Spleen (tissue), 11 donors: ENCODE measurements around the gene PRSS56. TPM values are rescaled to one million over a fixed set of nuclear protein-coding genes. Genes with fewer than 3 reads are reported as not detected.

ENCODE experiments used
- DNase-seq: peaks from one replicate; pipeline ENCODE4 v3.0.0-alpha.2; 2020
- H3K27ac ChIP-seq, 8 donors: fragments of 200-600 bp; sonication (generic) in 7 of 8; 1 replicate in 4 of 8; 2 replicates in 4 of 8; pipeline versions ENCODE4 v1.5.0 to v1.8.0; 2016 to 2021; ENCODE audit warnings: inconsistent platforms in 4 of 8, mild to moderate bottlenecking in 4 of 8, moderate library complexity in 1 of 8
- H3K27me3 ChIP-seq, 7 donors: fragments of 200-600 bp; sonication (generic) in 6 of 7; replicated peaks in 1 of 7; 1 replicate in 4 of 7; 2 replicates in 3 of 7; pipeline versions ENCODE4 v1.5.0 to v1.8.0; 2016 to 2021; ENCODE audit warnings: inconsistent platforms in 3 of 7, mild to moderate bottlenecking in 1 of 7
- H3K36me3 ChIP-seq, 6 donors: fragments of 200-600 bp; sonication (generic) in 5 of 6; 1 replicate in 4 of 6; 2 replicates in 2 of 6; pipeline versions ENCODE4 v1.5.0 to v1.8.0; 2016 to 2021; ENCODE audit warnings: inconsistent platforms in 2 of 6
- H3K4me1 ChIP-seq, 6 donors: fragments of 200-600 bp; sonication (generic) in 5 of 6; 1 replicate in 3 of 6; 2 replicates in 3 of 6; pipeline versions ENCODE4 v1.5.0 to v1.8.0; 2016 to 2021; ENCODE audit warnings: inconsistent platforms in 3 of 6
- H3K4me3 ChIP-seq, 8 donors: fragments of 200-600 bp; sonication (generic) in 7 of 8; 1 replicate in 4 of 8; 2 replicates in 4 of 8; pipeline versions ENCODE4 v1.5.0 to v1.8.0; 2016 to 2021; ENCODE audit warnings: inconsistent platforms in 4 of 8, mild to moderate bottlenecking in 4 of 8, moderate library complexity in 2 of 8
- H3K9me3 ChIP-seq, 8 donors: fragments of 200-600 bp; sonication (generic) in 7 of 8; 1 replicate in 4 of 8; 2 replicates in 4 of 8; pipeline versions ENCODE4 v1.5.0 to v1.8.0; 2016 to 2021; ENCODE audit warnings: inconsistent platforms in 4 of 8
- CTCF ChIP-seq, 11 experiments: fragments of 200-600 bp in 7 of 11; fragments of 450-650 bp in 4 of 11; sonication (generic) in 4 of 11; IDR thresholded peaks in 8 of 11; conservative IDR thresholded peaks in 3 of 11; 1 replicate in 7 of 11; 2 replicates in 4 of 11; pipeline versions ENCODE4 v1.4.0 to v1.8.0; 2016 to 2021; ENCODE audit warnings: antibody characterized with exemption in 11 of 11, inconsistent platforms in 4 of 11, mild to moderate bottlenecking in 1 of 11
- POLR2A ChIP-seq, 3 donors: fragments of 450-650 bp; IDR thresholded peaks; one replicate each; pipeline ENCODE4 v1.5.1; 2017; ENCODE audit warnings: antibody characterized with exemption in 3 of 3, mild to moderate bottlenecking in 1 of 3
- POLR2AphosphoS5 ChIP-seq, 3 donors: sonication (generic); formaldehyde crosslinking; IDR thresholded peaks; one replicate each; pipeline ENCODE4 v1.5.1; 2017; ENCODE audit warnings: antibody characterized with exemption in 3 of 3
- WGBS, 5 donors: extraction: QIAGEN DNeasy Blood & Tissue Kit in 3 of 5; methylation state at CpG; one replicate each; pipeline versions ENCODE4 v1.1.5 to v1.1.7; 2013 to 2018; 5-methylcytosine and 5-hydroxymethylcytosine counted together
- intact Hi-C: fragments of 100-400 bp; cut with DNase I; formaldehyde crosslinking; loops from one replicate; pipeline ENCODE4 v1.15.0; 2023; ENCODE audit warnings: low total_unique reads
- polyA plus RNA-seq, 3 donors: library from polyadenylated mRNA; stranded (reverse); fragments of 200-250 nt; gene quantifications; one replicate each; pipeline ENCODE4 v1.2.1, GENCODE V29; 2013
- total RNA-seq, 7 donors: library from RNA; depleted of rRNA in 3 of 7; stranded (reverse); fragments of >200 nt in 3 of 7; fragmentation: NEBNext Ultra II Directional in 4 of 7; extraction: Animal tissue kit (Norgen Biotek cat#: 25700) in 4 of 7; gene quantifications; one replicate each; pipeline versions ENCODE4 v1.1.0 to v1.2.1, GENCODE V29; 2016 to 2021
- donor health status: healthy with polysubstance abuse.
- donor health status: DM: no; HTN: no; CAD: no; lungs with moderate emphysema.
- donor health status: DM: no; HTN: no; CAD: no.
- donor health status: Bipolar disorder and iron deficiency.
- donor health status: healthy.
- donor health status: DM: no; HTN: no; CAD: no.
- donor health status: DM: yes; HTN: yes; CAD: no.

Gene PRSS56
- total and polyA plus RNA-seq, 10 donors, result 0.04 to 0.13 TPM; not detected in 8

GRCh38 chr2:232534940-232535651 is 14.9 kb downstream of the PRSS56 start:
- TF ChIP-seq POLR2AphosphoS5 (IDR thresholded peaks at IDR 0.05) (peak in 1 of 3 donors; percentile 19), POLR2A (IDR thresholded peaks at IDR 0.05) (no peak)
- Histone ChIP-seq H3K9me3 (peaks cover 0 to 10% (median 6%) of the 10 kb centered on the region in 8 donors), H3K4me3 (no peak overlapping the region), H3K36me3 (no peaks in the 10 kb centered on the region), H3K4me1 (peaks cover 0 to 12% (median 0%) of the 10 kb centered on the region in 6 donors), H3K27ac (no peak overlapping the region), H3K27me3 (peaks cover 0 to 88% (median 12%) of the 10 kb centered on the region in 7 donors)
- intact Hi-C loops, result no loop called here
- WGBS, 5 donors, result 77 to 86% (median 79%) methylated on average over 7 to 14 of the region's 14 CpGs
- peak; percentile 56 for DNase-seq

- intact Hi-C loops, result no loop called here
- TF ChIP-seq CTCF (IDR thresholded peaks at IDR 0.05 in 8 of 11, conservative IDR thresholded peaks at IDR 0.05 in 3 of 11) (no peak), POLR2AphosphoS5 (IDR thresholded peaks at IDR 0.05) (no peak), POLR2A (IDR thresholded peaks at IDR 0.05) (no peak)
- Histone ChIP-seq H3K4me3 (no peak overlapping the region), H3K27me3 (peaks cover 0 to 80% (median 12%) of the 10 kb centered on the region in 7 donors), H3K9me3 (peaks cover 0 to 10% (median 6%) of the 10 kb centered on the region in 8 donors), H3K27ac (no peak overlapping the region), H3K36me3 (no peaks in the 10 kb centered on the region), H3K4me1 (peaks cover 0 to 17% (median 0%) of the 10 kb centered on the region in 6 donors)
- peak; percentile 24 for DNase-seq
- 82 to 93% (median 86%) methylated on average over 5 of the region's 5 CpGs for WGBS, 5 donors
These were observed 15.8 kb downstream of the PRSS56 start for GRCh38 chr2:232535761-232536530.

GRCh38 chr2:232537079-232537478 is 16.9 kb downstream of the PRSS56 start:
- Histone ChIP-seq H3K27ac (no peak overlapping the region), H3K9me3 (peaks cover 0 to 10% (median 6%) of the 10 kb centered on the region in 8 donors), H3K4me3 (no peak overlapping the region), H3K36me3 (no peaks in the 10 kb centered on the region), H3K27me3 (peaks cover 0 to 72% (median 12%) of the 10 kb centered on the region in 7 donors), H3K4me1 (peaks cover 0 to 26% (median 0%) of the 10 kb centered on the region in 6 donors)
- DNase-seq, result peak; percentile 33
- TF ChIP-seq CTCF (IDR thresholded peaks at IDR 0.05 in 8 of 11, conservative IDR thresholded peaks at IDR 0.05 in 3 of 11), result no peak
- TF ChIP-seq POLR2A (IDR thresholded peaks at IDR 0.05), result no peak
- no peak for TF ChIP-seq POLR2AphosphoS5 (IDR thresholded peaks at IDR 0.05)
- intact Hi-C loops, result no loop called here
- 64 to 74% (median 67%) methylated on average over 4 to 5 of the region's 5 CpGs for WGBS, 5 donors

- intact Hi-C loops, result no loop called here
- no peaks in the 10 kb centered on the region for H3K36me3 ChIP-seq
- no peak for TF ChIP-seq POLR2A (IDR thresholded peaks at IDR 0.05)
- no peak for TF ChIP-seq CTCF (IDR thresholded peaks at IDR 0.05 in 8 of 11, conservative IDR thresholded peaks at IDR 0.05 in 3 of 11)
- TF ChIP-seq POLR2AphosphoS5 (IDR thresholded peaks at IDR 0.05), result no peak
- DNase-seq, result peak; percentile 46
- peaks cover 0 to 26% (median 0%) of the 10 kb centered on the region in 6 donors for H3K4me1 ChIP-seq
- 88 to 99% (median 97%) methylated on average over 4 of the region's 4 CpGs for WGBS, 5 donors
- no peak overlapping the region for H3K27ac ChIP-seq
- H3K4me3 ChIP-seq, result no peak overlapping the region
- peaks cover 0 to 70% (median 12%) of the 10 kb centered on the region in 7 donors for H3K27me3 ChIP-seq
- peaks cover 0 to 10% (median 6%) of the 10 kb centered on the region in 8 donors for H3K9me3 ChIP-seq
These were observed 17.3 kb downstream of the PRSS56 start for GRCh38 chr2:232537499-232537898.
